Activated CD8-positive, alpha-beta memory T cell treated with anti-CD3 and anti-CD28 coated beads for 1 hour (primary cell): ENCODE measurements around the gene SLC6A6.
A peak's percentile ranks its signal among the peaks of the same experiment; 100 is the strongest.

Source experiments
- DNase-seq, 2 donors: peaks; one replicate each; pipeline ENCODE4 v3.0.0-alpha.2; 2020; ENCODE audit warnings: low read depth in 1 of 2; ENCODE audit errors: extremely low read depth in 1 of 2

The SLC6A6 gene

DNA sequence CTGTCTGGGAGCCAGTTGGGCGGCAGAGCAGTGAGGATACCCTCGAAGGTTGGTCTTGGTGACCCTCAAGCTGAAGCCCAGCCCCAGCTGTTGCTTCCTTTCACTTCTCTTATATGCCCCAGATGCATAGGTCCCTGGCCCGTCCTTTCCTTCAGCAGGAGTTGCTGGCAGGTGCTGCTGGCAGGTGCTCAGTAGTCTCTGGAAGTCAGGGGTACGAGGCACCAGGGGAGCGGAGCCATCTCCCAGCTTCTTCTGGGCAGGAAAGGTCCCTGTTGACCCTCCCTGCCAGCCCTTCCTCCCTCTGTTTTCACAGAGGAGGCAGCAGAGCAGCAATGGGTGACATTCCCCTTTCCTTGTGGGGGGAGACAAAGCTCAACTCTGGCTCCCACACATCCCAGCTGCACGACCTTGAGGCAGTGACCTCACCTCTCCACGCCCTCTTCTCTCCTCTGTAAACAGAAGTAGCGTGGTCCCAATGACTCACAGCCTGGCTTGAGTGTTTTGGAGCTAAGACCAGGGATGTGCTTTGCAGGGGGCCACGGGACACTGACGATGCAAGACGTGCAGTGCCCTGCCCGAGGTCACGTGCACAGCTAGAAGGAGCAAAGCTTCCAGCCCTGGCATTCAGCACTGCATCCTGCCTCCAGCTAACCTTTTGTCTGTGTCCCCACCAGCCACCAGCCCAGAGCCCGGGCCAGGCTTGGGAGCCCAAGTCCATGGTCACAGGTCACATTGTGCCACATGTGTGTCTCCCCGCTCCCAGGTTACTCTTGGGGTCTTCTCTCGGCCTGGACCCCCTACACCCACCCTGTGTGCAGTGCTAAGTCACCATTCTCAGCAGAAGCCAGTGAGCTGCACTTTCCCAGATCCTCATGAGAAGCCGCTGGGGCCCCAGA, 49.7 kb downstream of the SLC6A6 start:
- DNase-seq, result no peak

DNA sequence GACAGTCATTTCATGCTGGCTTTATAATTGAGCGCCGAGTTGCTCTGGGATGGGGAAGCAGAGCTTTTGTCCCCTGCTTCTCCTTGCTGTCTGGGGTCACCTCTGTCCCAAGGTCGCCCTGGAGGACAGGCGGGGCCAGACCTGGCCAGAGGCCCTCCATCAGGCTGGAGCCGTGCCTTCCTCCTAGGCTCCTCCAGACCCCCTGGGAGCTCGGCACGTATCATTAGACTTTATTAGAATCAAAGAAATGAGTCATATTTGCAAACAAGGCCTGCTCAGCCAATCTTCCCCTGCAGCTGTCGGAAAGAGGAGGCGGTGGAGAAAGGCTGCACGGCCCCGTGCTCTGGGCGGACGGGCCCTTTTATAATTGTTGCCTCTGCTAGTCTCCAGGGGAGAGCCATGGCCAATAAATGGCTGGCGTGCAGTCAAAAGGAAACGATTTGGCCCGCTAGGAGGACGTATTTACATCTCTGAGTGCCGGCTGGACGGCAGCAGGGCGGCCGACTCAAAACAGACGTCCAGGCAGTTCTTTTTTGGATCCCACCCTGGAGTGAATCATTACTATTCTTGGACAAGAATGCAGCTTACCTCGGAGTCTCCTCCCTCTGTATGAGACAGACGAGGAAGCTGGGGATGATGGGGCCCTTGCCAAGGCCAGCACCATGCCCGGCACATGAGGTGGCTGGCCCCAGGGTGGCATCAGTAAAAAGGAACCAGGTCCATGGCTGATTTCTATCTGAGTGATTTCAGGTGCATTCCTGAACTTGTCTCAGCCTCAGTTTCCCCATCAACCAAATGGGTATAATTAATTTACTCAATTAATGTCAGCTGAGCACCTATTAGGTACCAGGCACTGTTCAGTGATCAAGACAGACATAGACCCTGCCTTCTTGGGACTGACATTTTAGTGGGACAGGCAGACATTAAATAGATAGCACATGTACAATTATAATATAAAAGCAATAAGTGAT, 50.6 kb downstream of the SLC6A6 start:
- no peak for DNase-seq

DNA sequence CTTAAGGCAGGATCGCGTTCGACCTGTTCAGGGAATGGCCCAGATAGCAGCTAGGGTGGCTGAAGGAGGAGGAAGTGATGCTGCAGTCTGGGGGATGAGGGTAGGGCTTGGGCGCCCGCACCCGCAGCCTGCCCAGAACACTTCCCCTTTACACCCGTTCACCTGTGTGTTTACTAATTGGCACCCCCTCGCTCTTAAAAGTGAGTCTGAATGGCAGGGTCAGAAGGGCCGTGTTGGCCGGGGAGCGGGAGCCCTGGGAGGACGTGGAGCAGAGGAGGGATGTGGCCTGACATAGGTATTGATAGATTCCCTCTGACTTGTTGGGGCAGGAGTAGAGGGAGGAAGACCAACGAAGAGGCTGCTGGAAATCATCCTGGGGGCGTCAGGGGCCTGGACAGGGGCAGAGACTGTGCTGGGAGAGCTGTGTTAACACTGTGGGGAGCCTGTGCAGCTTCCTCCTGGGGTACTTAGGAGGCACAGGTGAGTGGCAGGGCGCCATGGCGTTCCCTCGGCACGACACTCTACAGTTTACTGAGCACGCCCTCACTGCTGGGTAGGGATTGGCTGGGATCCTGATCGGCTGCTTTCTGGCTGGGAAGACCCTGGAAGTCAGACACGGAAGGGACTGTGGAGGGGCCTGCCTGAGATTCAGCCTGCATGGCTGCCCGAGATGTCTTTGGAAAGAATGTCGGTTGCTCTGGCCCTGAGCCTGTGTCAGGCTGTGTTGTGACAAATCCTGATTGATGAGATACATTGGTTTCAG, 51.7 kb downstream of the SLC6A6 start:
- no peak for DNase-seq

DNA sequence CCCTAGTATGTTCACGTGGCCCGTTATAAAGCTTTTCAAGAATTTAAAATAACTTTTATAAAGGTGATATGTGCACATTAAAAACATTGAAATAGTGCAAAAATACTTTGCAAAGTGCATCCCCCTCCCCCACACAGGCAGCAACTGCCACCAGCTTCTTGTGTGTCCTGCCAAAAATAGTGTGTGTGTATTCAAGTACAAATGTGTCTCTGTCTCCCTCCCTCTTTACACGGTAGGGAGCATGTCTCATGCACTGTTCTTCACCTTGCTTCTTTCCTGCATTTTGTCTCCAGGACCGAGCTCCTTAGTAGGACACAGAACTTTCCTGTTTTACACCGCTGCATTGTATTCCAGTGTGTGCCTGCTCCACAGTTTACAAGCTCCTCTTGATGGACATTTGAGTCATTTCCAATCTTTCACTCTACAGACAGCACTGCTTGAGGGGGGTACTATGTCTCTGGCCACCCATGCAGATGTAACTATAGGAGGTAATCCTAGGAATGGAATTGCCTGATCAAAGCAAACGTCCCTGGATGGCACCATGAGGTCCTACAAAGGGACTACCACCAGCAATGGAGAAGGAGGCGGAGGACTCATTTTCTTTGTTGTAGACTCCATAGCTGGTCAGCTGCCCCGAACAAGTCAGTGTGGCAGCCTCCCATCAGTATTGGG, 52.4 kb downstream of the SLC6A6 start:
- DNase-seq, result no peak

DNA sequence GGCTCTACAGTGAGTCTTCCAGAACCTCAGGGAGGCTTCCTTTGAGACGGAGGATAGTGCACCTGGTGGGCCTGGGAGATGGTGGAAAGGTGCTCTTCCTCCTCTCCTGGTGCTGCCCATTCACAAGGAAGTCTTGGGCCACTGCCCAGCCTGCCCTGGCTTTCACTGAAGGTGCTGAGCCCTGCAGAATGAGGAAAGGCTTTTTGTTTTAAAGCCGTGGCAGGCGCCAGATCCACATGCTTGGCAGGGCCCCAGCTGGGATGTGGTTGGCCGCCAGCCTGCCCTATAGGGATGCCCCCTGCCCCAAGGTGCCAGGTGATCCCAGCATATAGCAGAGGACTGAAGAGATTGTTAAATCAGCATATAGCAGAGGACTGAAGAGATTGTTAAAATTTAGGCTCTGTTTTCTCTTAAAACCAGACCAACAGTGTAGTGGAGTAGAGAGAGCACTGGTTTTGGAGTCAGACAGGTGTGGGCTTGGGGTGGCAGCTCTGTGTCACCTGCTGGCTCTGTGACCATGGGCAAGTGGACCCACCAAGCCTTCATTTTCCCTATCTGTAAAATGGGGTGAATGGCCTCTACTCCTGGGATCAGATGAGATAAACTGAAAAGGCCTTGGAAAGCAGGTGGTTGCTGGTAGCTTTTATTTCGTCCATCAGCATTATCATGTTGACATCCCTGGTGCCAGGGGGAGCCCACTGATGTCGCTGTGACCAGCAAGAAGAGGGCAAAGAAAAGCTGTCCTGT, 53.3 kb downstream of the SLC6A6 start:
- no peak for DNase-seq

DNA sequence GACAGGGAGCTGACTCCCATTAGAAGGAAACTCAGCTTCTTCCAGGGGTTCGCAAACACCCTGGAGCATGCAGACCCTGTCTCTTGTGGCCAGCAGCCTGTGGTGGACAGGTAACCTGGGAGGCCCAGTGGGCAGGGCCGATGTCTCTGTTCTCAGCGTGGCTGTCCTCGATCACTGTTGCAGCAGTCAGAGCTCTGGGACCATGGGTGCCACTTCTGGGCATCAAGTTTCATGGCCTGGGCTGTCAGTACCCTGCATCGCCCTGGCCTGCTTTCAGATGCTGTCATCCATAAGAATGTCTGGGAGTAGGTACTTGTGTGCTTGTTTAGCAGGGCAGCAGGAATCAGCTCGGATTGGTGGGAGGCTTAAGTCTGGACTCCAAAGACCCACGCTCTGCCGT, 54.4 kb downstream of the SLC6A6 start:
- no peak for DNase-seq

DNA sequence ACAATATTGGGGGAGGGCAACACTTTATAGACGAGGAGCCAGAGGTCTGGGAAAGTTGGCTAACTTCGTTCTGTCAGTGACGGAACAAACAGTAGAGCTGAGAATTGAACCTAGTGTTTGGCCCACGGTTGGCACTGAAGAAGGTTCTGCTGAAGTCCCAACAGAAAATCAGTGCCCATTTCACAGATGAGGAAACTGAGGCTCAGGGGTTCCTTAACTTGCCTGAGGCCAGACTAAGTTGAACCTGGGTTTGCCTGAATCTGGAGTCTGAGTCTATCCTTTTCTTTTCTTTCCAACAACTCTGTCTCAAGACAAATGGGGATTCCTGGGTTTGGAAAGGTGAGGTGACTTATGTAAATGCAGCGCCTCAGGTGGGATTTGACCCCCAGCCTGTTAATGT, 55.1 kb downstream of the SLC6A6 start:
- no peak for DNase-seq

DNA sequence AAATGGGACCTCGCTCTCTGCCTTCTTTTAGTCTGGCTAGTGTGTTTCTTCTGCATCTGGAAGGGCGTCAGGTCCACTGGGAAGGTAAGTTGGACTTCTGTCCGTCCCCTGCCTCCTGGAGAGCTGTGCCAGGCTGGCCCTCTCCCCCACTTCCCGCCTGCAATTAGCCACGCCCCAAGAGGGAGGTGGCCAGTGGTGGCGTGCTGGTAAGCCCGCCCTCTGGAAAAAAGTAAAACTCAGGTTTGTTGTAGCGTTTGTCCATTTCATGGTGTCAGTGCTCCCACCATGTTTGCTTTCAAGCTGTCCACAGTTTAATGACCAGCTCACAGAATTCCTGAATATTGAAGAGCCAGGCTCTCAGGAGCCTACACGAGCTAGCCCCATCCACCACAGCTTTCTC, 55.6 kb downstream of the SLC6A6 start:
- no peak for DNase-seq

DNA sequence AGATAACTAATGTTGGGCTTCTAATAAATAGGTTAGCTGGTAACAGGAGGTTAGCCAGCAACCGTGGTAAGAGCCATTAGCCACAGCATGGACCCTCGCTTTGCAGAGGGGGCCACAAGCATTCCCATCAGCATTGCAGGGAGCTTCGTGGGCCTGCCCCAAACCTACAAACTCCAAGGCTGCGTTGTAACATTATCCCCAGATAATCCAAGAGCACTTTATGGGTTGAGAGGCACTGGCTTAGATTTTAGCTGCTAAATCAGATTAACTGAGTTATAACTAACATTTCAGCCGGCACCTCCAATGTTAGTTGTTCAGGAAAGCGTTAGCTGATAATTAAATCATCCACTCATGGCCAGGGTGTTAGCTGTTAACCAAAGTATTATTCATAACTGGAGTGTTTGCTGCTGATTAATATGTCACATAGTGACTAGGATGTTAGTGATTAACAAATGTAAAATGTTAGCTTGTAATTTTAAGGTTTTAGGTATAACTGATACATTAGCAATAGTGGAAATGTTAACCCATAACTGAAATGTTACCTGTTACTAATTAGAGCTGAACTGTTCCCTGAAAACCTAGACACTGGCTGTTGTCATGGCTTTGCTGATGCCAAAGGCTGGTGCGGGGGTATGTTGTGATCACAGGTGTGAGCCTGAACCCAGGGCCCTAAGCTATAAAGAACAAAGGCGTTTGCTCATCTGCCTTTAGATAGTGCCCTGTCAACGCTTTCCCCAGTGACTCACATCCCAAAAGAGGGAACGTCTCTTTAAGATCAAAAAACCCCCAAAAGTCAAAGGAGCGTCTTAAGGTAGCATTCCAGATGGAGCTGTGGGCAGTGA, 56.2 kb downstream of the SLC6A6 start:
- no peak for DNase-seq

DNA sequence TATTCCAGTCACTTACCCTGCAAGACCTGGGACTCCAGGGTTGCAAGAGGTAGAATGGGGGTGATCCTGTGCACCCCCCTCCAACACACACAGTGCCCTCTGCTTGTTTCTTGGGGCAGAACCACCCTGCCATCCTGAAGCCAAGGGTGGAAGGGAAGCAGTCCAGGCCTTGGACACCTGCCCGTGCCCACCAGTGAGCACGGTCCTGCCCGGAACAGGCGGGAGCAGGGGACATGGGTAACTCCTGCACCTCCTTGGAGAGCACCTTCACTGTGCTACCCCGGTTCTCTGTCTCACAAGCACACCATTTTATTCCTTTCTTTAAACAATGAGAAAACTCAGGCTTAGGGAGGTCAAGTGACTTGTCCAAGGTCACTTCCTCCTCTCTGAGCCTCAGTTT, 57.0 kb downstream of the SLC6A6 start:
- DNase-seq, result no peak

DNA sequence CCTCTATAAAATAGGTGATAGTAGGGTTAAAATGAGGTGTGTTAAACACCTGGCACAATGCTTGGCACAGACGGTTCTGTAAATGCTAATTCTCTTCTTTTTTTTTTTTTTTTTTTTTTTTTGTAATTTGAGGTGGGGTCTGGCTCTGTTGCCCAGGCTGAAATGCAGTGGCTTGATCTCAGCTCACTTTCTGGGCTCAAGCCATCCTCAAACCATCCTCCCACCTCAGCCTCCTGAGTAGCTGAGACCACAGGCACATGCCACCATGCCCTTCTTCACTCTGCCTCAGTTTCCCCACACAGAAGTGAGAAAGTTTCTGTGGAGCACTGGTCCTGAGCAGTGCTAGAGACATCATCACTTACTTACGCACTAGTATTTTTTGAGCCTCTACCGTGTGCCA, 57.4 kb downstream of the SLC6A6 start:
- DNase-seq, result no peak

DNA sequence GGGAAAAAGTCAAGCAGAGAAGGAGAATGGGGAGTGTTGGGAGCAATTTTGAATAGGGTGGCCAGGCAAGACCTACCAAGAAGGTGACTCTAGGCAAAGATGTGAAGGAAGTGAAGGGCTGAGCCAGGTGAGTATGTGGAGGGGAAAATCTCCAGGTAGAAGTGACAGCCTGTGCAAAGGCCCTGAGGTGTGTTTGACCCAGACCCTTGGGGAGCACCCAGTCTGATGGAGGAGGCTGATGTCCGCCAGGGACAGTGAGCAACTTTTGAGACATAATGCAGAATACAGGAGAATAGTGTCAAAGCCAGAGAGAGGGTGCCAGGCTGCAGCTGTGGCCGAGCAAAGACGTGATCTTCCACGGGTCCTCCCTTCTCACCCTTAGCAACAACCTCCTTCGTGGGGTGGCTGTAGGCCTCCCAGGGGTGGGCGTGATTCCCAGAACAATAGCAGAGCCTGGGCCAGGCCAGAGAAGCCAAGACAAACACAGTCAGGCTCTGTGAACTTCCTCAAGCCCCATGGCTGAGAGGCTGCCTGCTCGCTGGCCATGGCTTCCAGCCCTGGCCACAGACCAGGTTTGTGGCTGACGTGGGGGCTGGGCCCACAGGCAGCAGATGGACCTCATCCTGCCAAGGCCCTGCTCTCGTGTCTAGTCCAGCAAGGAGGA, 58.1 kb downstream of the SLC6A6 start:
- no peak for DNase-seq

DNA sequence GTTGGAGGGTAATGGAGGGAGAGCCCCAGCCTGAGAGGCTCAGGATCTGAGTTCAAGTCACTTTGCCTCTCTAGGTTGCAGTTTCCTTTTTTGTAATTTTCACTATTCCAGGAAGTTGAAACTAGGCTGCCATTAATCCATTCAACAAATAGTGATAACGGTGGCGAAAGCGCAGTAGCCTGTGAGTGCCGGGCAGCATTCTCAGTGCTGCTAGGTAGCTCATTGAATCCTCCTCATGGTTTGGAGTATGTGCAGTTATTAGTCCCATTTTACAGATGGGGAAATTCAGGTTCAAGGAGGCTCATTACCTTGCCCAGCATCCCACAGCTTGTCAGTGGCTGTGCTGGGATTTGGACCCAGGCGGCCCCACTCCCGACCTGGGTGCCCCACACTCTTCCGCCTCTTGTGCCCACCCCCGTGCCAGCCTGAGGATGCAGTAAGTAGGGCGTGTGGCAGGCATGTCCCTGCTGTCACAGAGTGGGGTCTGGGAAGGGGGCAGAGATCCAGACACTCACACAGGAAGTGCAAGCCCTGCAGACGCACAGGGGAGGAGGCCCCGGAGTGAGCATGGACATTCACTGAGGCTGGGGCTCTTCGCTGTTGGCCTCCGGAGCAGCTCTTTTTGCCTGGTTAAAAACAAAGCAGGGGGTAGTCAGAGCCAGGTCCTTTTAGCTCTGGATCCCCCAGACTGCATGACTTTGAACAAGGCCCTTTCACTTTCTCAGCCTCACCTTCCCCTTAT, 58.8 kb downstream of the SLC6A6 start:
- no peak for DNase-seq

DNA sequence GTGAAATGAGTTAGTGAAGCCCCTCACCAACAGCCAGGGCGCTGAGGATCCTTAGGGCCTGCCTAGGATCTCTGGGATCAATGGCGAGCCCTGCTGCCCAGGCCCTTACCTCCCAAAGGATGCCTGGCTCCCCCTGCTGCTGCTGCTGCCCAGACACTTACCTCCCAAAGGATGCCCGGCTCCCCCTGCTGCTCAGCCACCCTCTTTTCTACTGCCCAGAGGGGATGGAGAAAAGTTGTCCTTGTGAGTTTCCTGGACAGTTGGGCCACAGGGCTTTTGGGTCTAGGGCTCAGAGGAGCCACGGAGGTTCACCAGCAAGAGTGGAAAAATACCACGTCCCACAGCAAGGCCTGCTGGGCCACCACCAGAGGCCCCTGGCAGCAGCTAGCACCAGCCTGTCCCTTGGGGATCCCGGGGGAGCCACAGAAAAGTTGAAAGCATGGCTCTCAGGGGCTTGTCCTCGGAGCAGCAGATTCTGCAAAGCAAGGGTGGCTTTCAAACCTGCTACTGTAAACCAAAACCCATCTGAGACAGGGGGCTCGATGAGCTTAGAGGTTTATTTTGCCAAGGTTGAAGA, 59.4 kb downstream of the SLC6A6 start:
- DNase-seq, result peak in 1 of 2 donors; percentile 12

DNA sequence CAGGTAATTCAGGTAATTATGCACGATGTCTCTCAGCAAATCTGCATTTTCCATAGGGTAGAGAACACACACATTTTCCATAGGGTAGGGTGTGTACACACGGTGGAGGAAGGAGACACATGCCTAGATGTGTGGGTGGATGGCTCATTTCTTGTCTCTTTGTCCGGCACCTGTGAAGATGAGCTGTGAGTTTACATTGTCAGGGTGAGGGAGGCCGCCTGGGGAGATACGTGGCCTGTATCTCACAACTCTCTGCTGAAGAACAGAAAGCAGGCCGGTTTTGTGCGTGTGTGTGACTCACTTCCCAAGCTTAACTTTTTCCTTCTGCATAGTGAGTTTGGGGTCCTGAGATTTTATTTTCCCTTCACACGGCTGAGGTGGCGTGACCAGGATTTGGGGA, 60.3 kb downstream of the SLC6A6 start:
- no peak for DNase-seq

DNA sequence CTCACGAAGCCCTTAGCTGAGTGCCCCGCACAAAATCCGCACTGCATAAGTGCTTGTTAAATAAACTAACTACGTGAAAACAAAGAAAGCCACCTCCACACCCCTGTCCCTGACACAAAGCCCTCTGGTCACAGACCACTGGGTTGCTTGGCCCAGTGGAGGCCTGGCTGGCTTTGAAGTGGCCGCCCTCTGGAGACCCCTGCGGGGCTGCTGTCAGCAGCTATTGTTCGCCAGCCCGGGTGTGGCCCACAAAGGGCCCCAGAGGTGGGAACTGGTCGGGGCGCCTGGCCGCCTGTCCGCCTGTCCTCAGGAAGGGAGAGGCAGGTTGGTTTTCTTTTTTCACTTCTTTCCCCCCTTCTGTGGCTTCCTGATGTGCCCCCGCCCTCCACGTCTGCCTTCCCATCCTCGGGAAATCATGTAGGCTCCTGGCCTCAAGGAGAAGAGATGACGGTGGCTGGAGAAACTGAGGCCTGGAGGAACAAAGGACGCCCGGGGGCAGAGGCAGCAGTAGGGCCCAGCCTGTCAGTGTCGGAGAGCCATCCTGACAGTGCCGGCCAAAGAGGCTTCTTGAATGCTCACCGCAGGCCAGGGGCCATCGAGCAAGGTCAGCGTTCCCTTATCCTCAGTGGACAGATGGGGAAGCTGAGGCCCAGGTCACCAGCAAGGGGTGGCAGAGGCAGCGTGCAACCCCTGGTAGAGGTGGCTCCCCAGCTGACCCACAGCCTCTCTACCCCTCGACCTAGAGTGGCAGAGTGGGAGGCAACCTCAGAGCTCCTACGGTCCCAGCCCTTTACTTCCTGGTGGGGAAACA, 61.1 kb downstream of the SLC6A6 start:
- no peak for DNase-seq

DNA sequence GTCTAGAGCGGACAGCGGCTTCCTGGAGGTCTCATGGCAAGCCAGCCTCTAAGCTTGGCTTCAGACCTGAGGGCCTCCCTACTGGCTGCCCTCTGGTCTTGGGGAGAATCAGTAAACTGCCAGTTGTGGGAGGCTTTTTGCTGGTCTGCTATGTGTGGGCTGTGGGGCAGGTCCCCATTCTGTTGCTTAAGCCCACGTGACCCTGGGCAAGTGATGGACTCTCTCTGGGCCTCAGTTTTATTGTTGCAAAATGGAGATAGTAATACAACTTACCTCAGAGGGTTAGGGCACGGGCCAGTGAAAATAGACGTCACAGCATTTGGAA, 61.7 kb downstream of the SLC6A6 start:
- no peak for DNase-seq
